K562 (cell line): Measurements from ENCODE around the gene TMEM242. TPM values are rescaled to one million over a fixed set of nuclear protein-coding genes. Genes with fewer than 3 reads are reported as not detected.

Experiments
- ATAC-seq: fragments of 200-7000 bp; cut with Tn5 transposase; 3 replicates; pipeline ENCODE4 v1.9.1; 2020; ENCODE audit warnings: moderate library complexity
- BruUV-seq: library from RNA; stranded (reverse); fragments of 400-500 nt; replicated peaks from 2 replicates; lab custom pipeline; 2021; lab: Mats Ljungman, UMichigan
- CTCF ChIA-PET: fragments of 300-600 bp; formaldehyde crosslinking; extraction: SDS; loops from one replicate; lab custom pipeline; 2021; ENCODE audit warnings: low intra/inter-chr PET ratio; lab: Yijun Ruan, JAX
- POLR2A ChIA-PET: fragments of 300-600, 350-650 bp; sonication (Branson Sonifier 250); formaldehyde crosslinking; extraction: SDS; loops from one replicate; lab custom pipeline; 2021; ENCODE audit warnings: antibody characterized with exemption, inconsistent platforms; lab: Yijun Ruan, JAX
- DNase-seq, 4 experiments: peaks; one replicate each; pipeline versions ENCODE4 v3.0.0 to v3.0.0-alpha.2; 2011 to 2018; ENCODE audit warnings: low spot score in 3 of 4, mixed read lengths in 3 of 4; ENCODE audit errors: extremely low read depth in 1 of 4
- FAIRE-seq: peaks from 2 replicates; lab custom pipeline; 2011; peaks lifted over from hg19 to GRCh38; lab: Jason Lieb, UNC
- H2AFZ ChIP-seq: 2 replicates; pipeline ENCODE4 v1.6.0; 2011; ENCODE audit warnings: low read depth, low read length, control low read depth, inconsistent platforms
- H3K27ac ChIP-seq: fragments of 200-600 bp; 3 replicates; pipeline ENCODE4 v1.8.0; 2011; ENCODE audit warnings: low read depth, mild to moderate bottlenecking, control low read depth, inconsistent platforms, low read length, moderate library complexity, mixed read lengths; ENCODE audit errors: extremely low read depth
- H3K27me3 ChIP-seq, 2 experiments: fragments of 300-600 bp in 1 of 2; 2 replicates in 1 of 2; 3 replicates in 1 of 2; pipeline versions ENCODE4 v1.6.0 to v1.8.0; 2011; ENCODE audit warnings: inconsistent platforms in 2 of 2, low read length in 2 of 2, mild to moderate bottlenecking in 1 of 2, mixed read lengths in 1 of 2, moderate library complexity in 1 of 2; ENCODE audit not compliant: control insufficient read depth in 2 of 2, insufficient read depth in 2 of 2
- H3K36me3 ChIP-seq: fragments of 300-600 bp; 3 replicates; pipeline ENCODE4 v1.8.0; 2011; ENCODE audit warnings: mild to moderate bottlenecking, low read length, inconsistent platforms; ENCODE audit not compliant: control insufficient read depth, insufficient read depth
- H3K4me1 ChIP-seq, 2 experiments: fragments of 200-600 bp in 1 of 2; replicated peaks in 1 of 2; 2 replicates in 1 of 2; 3 replicates in 1 of 2; pipeline versions ENCODE4 v1.5.1 to v1.8.0; 2011; ENCODE audit warnings: inconsistent platforms in 2 of 2, low read length in 2 of 2, mild to moderate bottlenecking in 1 of 2, mixed read lengths in 1 of 2, moderate library complexity in 1 of 2; ENCODE audit not compliant: control insufficient read depth in 2 of 2, insufficient read depth in 2 of 2
- H3K4me2 ChIP-seq: 2 replicates; pipeline ENCODE4 v1.6.1; 2011; ENCODE audit warnings: low read length, control low read depth, inconsistent platforms, mixed read lengths; ENCODE audit not compliant: insufficient read depth
- H3K4me3 ChIP-seq: fragments of 200-600 bp; sonication (generic), shearing (Covaris generic); 2 replicates; pipeline ENCODE4 v1.5.1; 2016; ENCODE audit warnings: control low read depth, inconsistent platforms
- H3K79me2 ChIP-seq: fragments of 200-600 bp; 3 replicates; pipeline ENCODE4 v1.8.0; 2011; ENCODE audit warnings: low read length, inconsistent platforms; ENCODE audit not compliant: control insufficient read depth, insufficient read depth
- H3K9ac ChIP-seq, 2 experiments: 2 replicates each; pipeline versions ENCODE4 v1.6.0 to v1.6.1; 2011; ENCODE audit warnings: low read depth in 2 of 2, low read length in 2 of 2, control low read depth in 1 of 2, inconsistent platforms in 1 of 2, mild to moderate bottlenecking in 1 of 2, mixed read lengths in 1 of 2; ENCODE audit not compliant: insufficient read depth in 1 of 2
- H3K9me1 ChIP-seq: one replicate; pipeline ENCODE4 v1.6.0; 2011; ENCODE audit warnings: inconsistent platforms, mild to moderate bottlenecking, low read length, moderate library complexity; ENCODE audit not compliant: control insufficient read depth, insufficient read depth
- H3K9me3 ChIP-seq: replicated peaks from 2 replicates; pipeline ENCODE4 v1.5.1; 2011; ENCODE audit warnings: low read depth, low read length, inconsistent platforms; ENCODE audit not compliant: control insufficient read depth, insufficient read depth
- H4K20me1 ChIP-seq: replicated peaks from 2 replicates; pipeline ENCODE4 v1.6.1; 2011; ENCODE audit warnings: low read length, inconsistent platforms, mixed read lengths; ENCODE audit not compliant: control insufficient read depth, insufficient read depth
- AFF4 ChIP-seq: sonication (generic); formaldehyde crosslinking; IDR thresholded peaks from 2 replicates; pipeline ENCODE4 v1.8.0; 2023; ENCODE audit warnings: mild to moderate bottlenecking, missing genetic modification reagents
- CBX8 ChIP-seq: fragments of 200-600 bp; sonication (generic); IDR thresholded peaks from 2 replicates; pipeline ENCODE4 v1.6.1; 2012; ENCODE audit warnings: borderline replicate concordance, mixed run types, low read depth, mild to moderate bottlenecking, moderate library complexity, mixed read lengths, low read length, control low read depth, inconsistent platforms; ENCODE audit not compliant: poor library complexity, severe bottlenecking; ENCODE audit errors: extremely low read depth
- DACH1 ChIP-seq: fragments of 450-650 bp; IDR thresholded peaks from 2 replicates; pipeline ENCODE4 v1.6.1; 2018; ENCODE audit not compliant: partially characterized antibody
- E2F1 ChIP-seq: sonication (generic); formaldehyde crosslinking; IDR thresholded peaks from 2 replicates; pipeline ENCODE4 v1.8.1; 2023; ENCODE audit warnings: mild to moderate bottlenecking, missing genetic modification reagents, moderate library complexity
- GABPA ChIP-seq: fragments of 200-800 bp; sonication (Bioruptor generic); conservative IDR thresholded peaks from 2 replicates; pipeline ENCODE4 v1.6.1; 2016; ENCODE audit warnings: low read depth, missing genetic modification characterization, missing compliant biosample characterization
- KDM1A ChIP-seq, 2 experiments: fragments of 450-650 bp; IDR thresholded peaks; 2 replicates each; pipeline ENCODE4 v1.6.1; 2016; ENCODE audit warnings: mild to moderate bottlenecking in 2 of 2
- MAX ChIP-seq: sonication (generic); formaldehyde crosslinking; IDR thresholded peaks from 2 replicates; pipeline ENCODE4 v1.9.0; 2022; ENCODE audit warnings: mild to moderate bottlenecking, missing genetic modification reagents
- TBP ChIP-seq: optimal IDR thresholded peaks from 2 replicates; pipeline ENCODE3; 2011; ENCODE audit warnings: low read depth, low read length, improper control_type of control experiment
- ZNF766 ChIP-seq: fragments of 200-800 bp; sonication (Bioruptor generic); conservative IDR thresholded peaks from 2 replicates; pipeline ENCODE4 v1.6.1; 2016; ENCODE audit warnings: missing genetic modification characterization, missing compliant biosample characterization
- WGBS: fragments of 100-300 bp; shearing (Covaris generic); methylation state at CpG from one replicate; pipeline ENCODE4 v1.1.6; 2016; ENCODE audit warnings: low coverage, mixed read lengths; ENCODE audit not compliant: insufficient coverage; ENCODE audit errors: missing lambda C conversion rate; 5-methylcytosine and 5-hydroxymethylcytosine counted together
- in situ Hi-C: fragments of 300-500 bp; cut with MboI; formaldehyde crosslinking; loops from 4 replicates; pipeline ENCODE4 v1.15.0; 2018; ENCODE audit warnings: inconsistent platforms, mixed read lengths
- intact Hi-C: fragments of 100-400 bp; cut with micrococcal nuclease; formaldehyde crosslinking; loops from 2 replicates; pipeline ENCODE4 v1.14.2; 2022
- polyA plus RNA-seq, 8 experiments: library from polyadenylated mRNA; depleted of rRNA in 4 of 8; stranded (reverse) in 5 of 8; unstranded in 3 of 8; fragments of >200 nt; fragmentation: Nextera tagmentation in 2 of 8; fragmentation: Illumina TruSeq in 1 of 8; extraction: Ambion mirVana in 2 of 8; extraction: Trizol in 1 of 8; gene quantifications; 2 replicates each; pipeline versions ENCODE4 v1.2.1 to v1.2.3, GENCODE V29; 2011 to 2014; ENCODE audit warnings: inconsistent platforms in 1 of 8, missing spikeins in 1 of 8
- total RNA-seq, 7 experiments: library from RNA; depleted of rRNA in 6 of 7; stranded (reverse); fragments of >200 nt in 6 of 7; fragmentation: Illumina TruSeq in 2 of 7; extraction: Trizol in 2 of 7; gene quantifications; 2 replicates each; pipeline versions ENCODE4 v1.2.1 to v1.2.3, GENCODE V29; 2011 to 2021; ENCODE audit warnings: low replicate concordance in 1 of 7

TMEM242 gene
- total and polyA plus RNA-seq, 9 of the 15 experiments (the other 6 are each of a cell fraction or from before 2014, with no cell fraction given): 9.5 to 35.3 (median 16.5) TPM

GRCh38 chr6:157259443-157259842 lies 63.9 kb downstream of the TMEM242 start:
- DNase-seq (no peak), ATAC-seq (no peak), FAIRE-seq (no peak)
- POLR2A ChIA-PET: interaction anchor here (0.6 to 2.0 kb wide), 3 partner anchors 8 to 48 kb away, joined by 4 to 6 read pairs (median 6); no protein-coding TSS in a partner anchor
- H2AFZ ChIP-seq: peak overlapping the region; percentile 41
- 0 out of 5 replicates have a peak, but pooled peaks cover 0 to 6% of the 10 kb centered on the region in 2 experiments for H3K4me1 ChIP-seq
- CTCF ChIA-PET: no interaction called here
- H4K20me1 ChIP-seq: no peaks in the 10 kb centered on the region
- intact Hi-C loops: no loop called here
- BruUV-seq: no TSS peak
- H3K4me2 ChIP-seq: no peak overlapping the region
- H3K79me2 ChIP-seq: no peaks in the 10 kb centered on the region
- no peaks in the 10 kb centered on the region for H3K36me3 ChIP-seq
- TF ChIP-seq DACH1: no peak
- peak in 1 of 2 experiments; percentile 63; a peak in 1 of 4 replicates for TF ChIP-seq KDM1A (IDR thresholded peaks at IDR 0.05)
- in situ Hi-C loops: no loop called here
- H3K9me3 ChIP-seq: no peaks in the 10 kb centered on the region
- H3K4me3 ChIP-seq: no peak overlapping the region
- no peak overlapping the region for H3K27ac ChIP-seq
- H3K27me3 ChIP-seq: peaks cover 36 to 71% of the 10 kb centered on the region in 2 experiments
- WGBS: 50% methylated on average over 9 of the region's 9 CpGs
- H3K9me1 ChIP-seq: no peaks in the 10 kb centered on the region
- no peak overlapping the region for H3K9ac ChIP-seq

GRCh38 chr6:157258878-157259277 lies 64.4 kb downstream of the TMEM242 start:
- Histone ChIP-seq H3K4me3 (no peak overlapping the region), H3K79me2 (no peaks in the 10 kb centered on the region), H3K9me1 (no peaks in the 10 kb centered on the region), H3K36me3 (no peaks in the 10 kb centered on the region), H3K9me3 (no peaks in the 10 kb centered on the region), H3K27me3 (peaks cover 37 to 70% of the 10 kb centered on the region in 2 experiments), H3K9ac (peak overlapping the region in 1 of 2 experiments; percentile 20; a peak in 1 of 4 replicates), H3K4me2 (no peak overlapping the region), H2AFZ (no peak overlapping the region), H4K20me1 (no peaks in the 10 kb centered on the region), H3K4me1 (0 out of 5 replicates have a peak, but pooled peaks cover 0 to 6% of the 10 kb centered on the region in 2 experiments), H3K27ac (no peak overlapping the region)
- no TSS peak for BruUV-seq
- WGBS: 20% methylated on average over 11 of the region's 11 CpGs
- in situ Hi-C loops (no loop called here), intact Hi-C loops (no loop called here)
- no peak for FAIRE-seq
- peak; percentile 13; the same call in 2 of the 3 replicates for ATAC-seq
- CTCF ChIA-PET: no interaction called here
- DNase-seq: no peak
- POLR2A ChIA-PET: interaction anchor here (0.6 to 2.0 kb wide), 2 partner anchors 9 to 49 kb away, joined by 4 to 6 read pairs; no protein-coding TSS in a partner anchor
- TF ChIP-seq GABPA: peak; percentile 68
- no peak for TF ChIP-seq TBP
- TF ChIP-seq CBX8: no peak
- TF ChIP-seq AFF4 (CRISPR knock-in tag): peak; percentile 32; the same call in 1 of the 2 replicates
- TF ChIP-seq MAX (CRISPR knock-in tag): peak; percentile 19; the same call in 1 of the 2 replicates
- TF ChIP-seq ZNF766 (CRISPR knock-in tag): no peak
- TF ChIP-seq E2F1 (CRISPR knock-in tag): no peak
